HCT116 (cell line): ENCODE measurements around the gene METTL1. TPM values are rescaled to one million over a fixed set of nuclear protein-coding genes. Genes with fewer than 3 reads are reported as not detected.

ENCODE experiments used
- ATAC-seq: fragments of 200-7000 bp; cut with Tn5 transposase; 2 replicates; pipeline ENCODE4 v1.9.1; 2020; ENCODE audit warnings: mild to moderate bottlenecking, moderate library complexity
- BruUV-seq: library from RNA; stranded (reverse); fragments of 400-500 nt; replicated peaks from 2 replicates; lab custom pipeline; 2021; lab: Mats Ljungman, UMichigan
- CTCF ChIA-PET: fragments of 300-600 bp; sonication (Branson Sonifier 250); formaldehyde crosslinking; loops from one replicate; lab custom pipeline; 2021; ENCODE audit warnings: antibody characterized with exemption; lab: Charles Lee
- POLR2A ChIA-PET: fragments of 300-600, 350-600 bp; sonication (Branson Sonifier 250); formaldehyde crosslinking; loops from one replicate; lab custom pipeline; 2021; ENCODE audit warnings: antibody characterized with exemption; lab: Charles Lee
- RAD21 ChIA-PET, 2 experiments: fragments of 300-600 bp; sonication (Branson Sonifier 250); formaldehyde crosslinking; loops; one replicate each; lab custom pipeline; 2023; ENCODE audit warnings: low total read pairs in 2 of 2; ENCODE audit not compliant: uncharacterized antibody in 2 of 2, unreplicated experiment in 2 of 2, low non-redundant PET in 1 of 2; lab: Charles Lee
- DNase-seq: peaks from one replicate; pipeline ENCODE4 v3.0.0-alpha.2; 2010; ENCODE audit warnings: low read depth, low spot score
- H2AFZ ChIP-seq: fragments of 200-600 bp; shearing (Covaris generic), sonication (generic); 2 replicates; pipeline ENCODE4 v1.6.1; 2017; ENCODE audit warnings: low read depth, mixed run types, mixed read lengths, antibody characterized with exemption, low read length; ENCODE audit not compliant: poor library complexity, severe bottlenecking
- H3K27ac ChIP-seq: 2 replicates; pipeline ENCODE4 v1.5.1; 2012; ENCODE audit warnings: low read depth, low read length
- H3K27me3 ChIP-seq: fragments of 200-600 bp; sonication (generic); 2 replicates; pipeline ENCODE4 v1.6.1; 2016; ENCODE audit warnings: mixed run types, low read length, mixed read lengths; ENCODE audit not compliant: insufficient read depth
- H3K36me3 ChIP-seq, 2 experiments: fragments of 200-500 bp in 1 of 2; fragments of 200-600 bp in 1 of 2; sonication (Bioruptor generic) in 1 of 2; sonication (generic) in 1 of 2; 2 replicates each; pipeline versions ENCODE4 v1.5.1 to v1.6.1; 2014 to 2016; ENCODE audit warnings: low read length in 2 of 2, inconsistent platforms in 1 of 2, mixed read lengths in 1 of 2, mixed run types in 1 of 2; ENCODE audit not compliant: insufficient read depth in 2 of 2, control insufficient read depth in 1 of 2
- H3K4me1 ChIP-seq, 2 experiments: fragments of 200-600 bp in 1 of 2; sonication (generic) in 1 of 2; 2 replicates each; pipeline versions ENCODE4 v1.5.1 to v1.6.1; 2012 to 2017; ENCODE audit warnings: low read length in 2 of 2, inconsistent platforms in 1 of 2, mild to moderate bottlenecking in 1 of 2, mixed read lengths in 1 of 2, mixed run types in 1 of 2, moderate library complexity in 1 of 2; ENCODE audit not compliant: insufficient read depth in 2 of 2, control insufficient read depth in 1 of 2
- H3K4me2 ChIP-seq: fragments of 200-600 bp; sonication (generic); 2 replicates; pipeline ENCODE4 v1.6.1; 2017; ENCODE audit warnings: mixed run types, low read length, mixed read lengths
- H3K4me3 ChIP-seq, 2 experiments: fragments of 200-600 bp in 1 of 2; sonication (generic) in 1 of 2; replicated peaks in 1 of 2; 2 replicates each; pipeline ENCODE4 v1.5.1; 2011 to 2016; ENCODE audit warnings: low read length in 2 of 2, control low read depth in 1 of 2, low read depth in 1 of 2, mild to moderate bottlenecking in 1 of 2, mixed read lengths in 1 of 2, mixed run types in 1 of 2
- H3K79me2 ChIP-seq: fragments of 200-600 bp; sonication (generic); 2 replicates; pipeline ENCODE4 v1.6.1; 2017; ENCODE audit warnings: mild to moderate bottlenecking, mixed run types, low read length, moderate library complexity, mixed read lengths; ENCODE audit not compliant: insufficient read depth
- H3K9ac ChIP-seq: fragments of 200-600 bp; sonication (generic); 2 replicates; pipeline ENCODE4 v1.6.1; 2016; ENCODE audit warnings: low read length, mixed read lengths
- H3K9me2 ChIP-seq: fragments of 200-600 bp; sonication (generic), shearing (Covaris generic); 2 replicates; pipeline ENCODE4 v1.6.1; 2017; ENCODE audit warnings: mixed run types, mild to moderate bottlenecking, moderate library complexity; ENCODE audit not compliant: insufficient read depth
- H3K9me3 ChIP-seq, 2 experiments: fragments of 200-500 bp in 1 of 2; fragments of 200-600 bp in 1 of 2; sonication (Bioruptor generic) in 1 of 2; sonication (generic) in 1 of 2; 2 replicates each; pipeline ENCODE4 v1.6.1; 2014 to 2017; ENCODE audit warnings: low read length in 2 of 2, mixed read lengths in 2 of 2, inconsistent platforms in 1 of 2, low read depth in 1 of 2, mild to moderate bottlenecking in 1 of 2, mixed run types in 1 of 2, moderate library complexity in 1 of 2; ENCODE audit not compliant: control insufficient read depth in 1 of 2, insufficient read depth in 1 of 2
- H4K20me1 ChIP-seq: fragments of 200-600 bp; sonication (generic), shearing (Covaris generic); 2 replicates; pipeline ENCODE4 v1.6.1; 2017; ENCODE audit warnings: mixed run types, mild to moderate bottlenecking, moderate library complexity; ENCODE audit not compliant: insufficient read depth
- ATF3 ChIP-seq: IDR thresholded peaks from 2 replicates; pipeline ENCODE4 v1.6.1; 2012
- CBX3 ChIP-seq: IDR thresholded peaks from 2 replicates; pipeline ENCODE4 v1.6.1; 2012; ENCODE audit warnings: low read depth
- CEBPB ChIP-seq: IDR thresholded peaks from 2 replicates; pipeline ENCODE4 v1.6.1; 2012; ENCODE audit warnings: low read depth
- CTCF ChIP-seq, 3 experiments: fragments of 200-600 bp in 1 of 3; sonication (generic) in 1 of 3; IDR thresholded peaks in 2 of 3; conservative IDR thresholded peaks in 1 of 3; 2 replicates each; pipeline ENCODE4 v1.5.1; 2012 to 2017; ENCODE audit warnings: low read depth in 2 of 3, low read length in 2 of 3, antibody characterized with exemption in 1 of 3, borderline replicate concordance in 1 of 3, control low read depth in 1 of 3, mild to moderate bottlenecking in 1 of 3, mixed read lengths in 1 of 3, mixed run types in 1 of 3, moderate library complexity in 1 of 3; ENCODE audit not compliant: insufficient read depth in 1 of 3
- ELF1 ChIP-seq: IDR thresholded peaks from 2 replicates; pipeline ENCODE4 v1.6.1; 2012; ENCODE audit warnings: low read depth, borderline replicate concordance
- EZH2 ChIP-seq: fragments of 200-600 bp; sonication (generic); IDR thresholded peaks from 2 replicates; pipeline ENCODE4 v1.6.1; 2017; ENCODE audit warnings: antibody characterized with exemption, mixed run types
- EZH2phosphoT487 ChIP-seq: fragments of 200-600 bp; IDR thresholded peaks from 2 replicates; pipeline ENCODE4 v1.6.1; 2018; ENCODE audit warnings: antibody characterized with exemption, borderline replicate concordance
- MAX ChIP-seq: IDR thresholded peaks from 2 replicates; pipeline ENCODE4 v1.6.1; 2012
- RAD21 ChIP-seq: IDR thresholded peaks from 2 replicates; pipeline ENCODE4 v1.6.1; 2012; ENCODE audit warnings: low read depth, mild to moderate bottlenecking
- REST ChIP-seq: IDR thresholded peaks from 2 replicates; pipeline ENCODE4 v1.6.1; 2012; ENCODE audit warnings: low read depth
- SP1 ChIP-seq: IDR thresholded peaks from 2 replicates; pipeline ENCODE4 v1.6.1; 2012; ENCODE audit warnings: low read depth
- SRF ChIP-seq: IDR thresholded peaks from 2 replicates; pipeline ENCODE4 v1.6.1; 2012; ENCODE audit warnings: low read depth
- ZBTB33 ChIP-seq: IDR thresholded peaks from 2 replicates; pipeline ENCODE4 v1.6.1; 2011; ENCODE audit warnings: mild to moderate bottlenecking, low read length, moderate library complexity; ENCODE audit not compliant: insufficient replicate concordance; ENCODE audit errors: extremely low read depth
- intact Hi-C: fragments of 100-400 bp; cut with micrococcal nuclease; formaldehyde crosslinking; loops from 2 replicates; pipeline ENCODE4 v1.10.0; 2022
- total RNA-seq: library from RNA; stranded (reverse); gene quantifications from one replicate; pipeline ENCODE4 v1.2.1, GENCODE V29; 2021; ENCODE audit not compliant: unreplicated experiment

The METTL1 gene
- total RNA-seq, 1 experiment from 2014 or later, result 56.6 TPM

GRCh38 chr12:57732726-57733593 lies 38.9 kb downstream of the METTL1 start:
- no TSS peak for BruUV-seq
- POLR2A ChIA-PET, result no interaction called here
- Histone ChIP-seq H3K4me1 (no peaks in the 10 kb centered on the region), H3K79me2 (no peaks in the 10 kb centered on the region), H2AFZ (no peak overlapping the region), H3K4me2 (no peak overlapping the region), H3K9me2 (no peaks in the 10 kb centered on the region), H3K9ac (no peak overlapping the region), H4K20me1 (no peaks in the 10 kb centered on the region), H3K27ac (no peak overlapping the region), H3K4me3 (no peak overlapping the region), H3K36me3 (peaks cover 0 to 15% of the 10 kb centered on the region in 2 experiments; a peak in 3 of 4 replicates), H3K27me3 (no peaks in the 10 kb centered on the region), H3K9me3 (no peaks in the 10 kb centered on the region)
- intact Hi-C loops, result no loop called here
- DNase-seq (no peak), ATAC-seq (no peak)
- RAD21 ChIA-PET, result no interaction called here
- CTCF ChIA-PET, result no interaction called here
- no peak for TF ChIP-seq REST
- TF ChIP-seq SP1, result no peak
- TF ChIP-seq RAD21, result no peak
- TF ChIP-seq MAX, result no peak
- TF ChIP-seq EZH2phosphoT487, result no peak
- no peak for TF ChIP-seq SRF
- TF ChIP-seq ZBTB33, result no peak
- TF ChIP-seq CEBPB, result no peak
- TF ChIP-seq CBX3, result no peak
- no peak for TF ChIP-seq CTCF (IDR thresholded peaks at IDR 0.05 in 2 of 3, conservative IDR thresholded peaks at IDR 0.05 in 1 of 3; ENCODE audit: borderline replicate concordance in 1 of 3, insufficient read depth in 1 of 3, low read depth in 2 of 3, low read length in 2 of 3)
- no peak for TF ChIP-seq ELF1
- TF ChIP-seq EZH2, result no peak
- TF ChIP-seq ATF3, result no peak
